ENCODE results near the gene CKAP4. TPM values are rescaled to one million over a fixed set of nuclear protein-coding genes. Genes with fewer than 3 reads are reported as not detected.

The CKAP4 gene
- total RNA-seq, 2 experiments from 2014 or later: 14.7 to 15.7 TPM

GRCh38 chr12:106296179-106296877 is 48.5 kb upstream of the CKAP4 start:
- H3K4me1 Mint-ChIP-seq (ENCODE audit: low read depth): peaks cover 18% of the 10 kb centered on the region
- no peaks in the 10 kb centered on the region for H3K9me3 Mint-ChIP-seq
- no peak overlapping the region for H3K4me3 ChIP-seq (ENCODE audit: low read length)
- peaks cover 9% of the 10 kb centered on the region for H3K4me1 ChIP-seq (ENCODE audit: insufficient read depth, low read length)
- H3K36me3 ChIP-seq (ENCODE audit: insufficient read depth, low read length): no peaks in the 10 kb centered on the region
- no peaks in the 10 kb centered on the region for H3K36me3 Mint-ChIP-seq (ENCODE audit: low read depth)
- CTCF ChIA-PET: interaction anchor here (1.5 to 3.0 kb wide), 4 partner anchors 14 to 72 kb away, joined by 5 to 14 read pairs (median 8); partner anchors contain the start of gene POLR3B
- no peaks in the 10 kb centered on the region for H3K27me3 Mint-ChIP-seq
- DNase-seq: no peak
- POLR2A ChIA-PET: interaction anchor here (1.2 to 1.3 kb wide), 2 partner anchors 16 to 61 kb away, joined by 3 to 4 read pairs; partner anchors contain the start of gene POLR3B
- TF ChIP-seq CTCF (IDR thresholded peaks at IDR 0.05): no peak
- H3K4me3 Mint-ChIP-seq: no peak overlapping the region
- intact Hi-C loops (cut with DNase I, micrococcal nuclease): no loop called here
- ATAC-seq (ENCODE audit: poor library complexity): no peak
- no peak overlapping the region for H3K27ac Mint-ChIP-seq
- no peaks in the 10 kb centered on the region for H3K9me3 ChIP-seq (ENCODE audit: control insufficient read depth in 1 of 2, insufficient read depth in 1 of 2, low read length in 2 of 2)
- H3K27ac ChIP-seq (ENCODE audit: low read depth in 1 of 2, low read length in 2 of 2): no peak overlapping the region
- H3K27me3 ChIP-seq (ENCODE audit: control insufficient read depth in 1 of 2, insufficient read depth in 2 of 2, low read length in 2 of 2): no peaks in the 10 kb centered on the region

- ATAC-seq (ENCODE audit: poor library complexity) (no peak), DNase-seq (no peak)
- POLR2A ChIA-PET: interaction anchor here (2.4 kb wide), 1 partner anchor 9 kb away, joined by 11 read pairs; no protein-coding TSS in a partner anchor
- H3K4me1 Mint-ChIP-seq (ENCODE audit: low read depth): peaks cover 4% of the 10 kb centered on the region
- no peaks in the 10 kb centered on the region for H3K27me3 ChIP-seq (ENCODE audit: control insufficient read depth in 1 of 2, insufficient read depth in 2 of 2, low read length in 2 of 2)
- H3K4me1 ChIP-seq (ENCODE audit: insufficient read depth, low read length): no peaks in the 10 kb centered on the region
- CTCF ChIA-PET: interaction anchor here (0.7 to 1.8 kb wide), 3 partner anchors 10 to 65 kb away, joined by 3 to 5 read pairs (median 3); partner anchors contain the start of genes POLR3B and TCP11L2
- no peak for TF ChIP-seq CTCF (IDR thresholded peaks at IDR 0.05)
- H3K4me3 ChIP-seq (ENCODE audit: low read length): no peak overlapping the region
- H3K36me3 Mint-ChIP-seq (ENCODE audit: low read depth): no peaks in the 10 kb centered on the region
- H3K4me3 Mint-ChIP-seq: no peak overlapping the region
- H3K9me3 Mint-ChIP-seq: no peaks in the 10 kb centered on the region
- no peaks in the 10 kb centered on the region for H3K27me3 Mint-ChIP-seq
- no peak overlapping the region for H3K27ac ChIP-seq (ENCODE audit: low read depth in 1 of 2, low read length in 2 of 2)
- no peaks in the 10 kb centered on the region for H3K9me3 ChIP-seq (ENCODE audit: control insufficient read depth in 1 of 2, insufficient read depth in 1 of 2, low read length in 2 of 2)
- no peak overlapping the region for H3K27ac Mint-ChIP-seq
- intact Hi-C loops (cut with DNase I, micrococcal nuclease): no loop called here
- no peaks in the 10 kb centered on the region for H3K36me3 ChIP-seq (ENCODE audit: insufficient read depth, low read length)
Observed at GRCh38 chr12:106292339-106292738, 44.5 kb upstream of the CKAP4 start.

GRCh38 chr12:106291342-106291741 is 43.5 kb upstream of the CKAP4 start:
- H3K4me1 ChIP-seq (ENCODE audit: insufficient read depth, low read length): no peaks in the 10 kb centered on the region
- H3K27ac ChIP-seq (ENCODE audit: low read depth in 1 of 2, low read length in 2 of 2): no peak overlapping the region
- Mint-ChIP-seq H3K4me1 (ENCODE audit: low read depth) (no peaks in the 10 kb centered on the region), H3K36me3 (ENCODE audit: low read depth) (no peaks in the 10 kb centered on the region), H3K9me3 (no peaks in the 10 kb centered on the region), H3K27me3 (no peaks in the 10 kb centered on the region), H3K27ac (no peak overlapping the region), H3K4me3 (no peak overlapping the region)
- POLR2A ChIA-PET: interaction anchor here (2.8 kb wide), 1 partner anchor 10 kb away, joined by 12 read pairs; the partner anchor contains the start of gene TCP11L2
- H3K27me3 ChIP-seq (ENCODE audit: control insufficient read depth in 1 of 2, insufficient read depth in 2 of 2, low read length in 2 of 2): no peaks in the 10 kb centered on the region
- no peak for DNase-seq
- H3K4me3 ChIP-seq (ENCODE audit: low read length): no peak overlapping the region
- CTCF ChIA-PET: interaction anchor here (1.3 kb wide), 1 partner anchor 17 kb away, joined by 3 read pairs; no protein-coding TSS in a partner anchor
- H3K9me3 ChIP-seq (ENCODE audit: control insufficient read depth in 1 of 2, insufficient read depth in 1 of 2, low read length in 2 of 2): no peaks in the 10 kb centered on the region
- H3K36me3 ChIP-seq (ENCODE audit: insufficient read depth, low read length): no peaks in the 10 kb centered on the region
- TF ChIP-seq CTCF (IDR thresholded peaks at IDR 0.05): no peak
- ATAC-seq (ENCODE audit: poor library complexity): no peak
- intact Hi-C loops (cut with DNase I, micrococcal nuclease): no loop called here

All from CD4-positive, alpha-beta T cell (primary cell).